HG02943 (cell line): ENCODE data around the gene MANBA.
"Not testable (repeated sequence)": the region's sequence is repeated elsewhere in the genome, so short reads cannot be mapped to it uniquely, and the experiment has no call there.

Source experiments
- ATAC-seq: cut with Tn5 transposase; IDR thresholded peaks from one replicate; pipeline ENCODE4 v1.9.1; 2021; ENCODE audit warnings: mild to moderate bottlenecking, low read depth, moderate library complexity; ENCODE audit not compliant: unreplicated experiment

The MANBA gene

GRCh38 chr4:102725229-102725628 is 35.5 kb downstream of the MANBA start:
- ATAC-seq, result no peak

- ATAC-seq, result no peak
Measured at GRCh38 chr4:102723511-102723910, 37.3 kb downstream of the MANBA start.

- no peak for ATAC-seq
Measured at GRCh38 chr4:102722740-102723139, 38.0 kb downstream of the MANBA start.

- ATAC-seq, result not testable (repeated sequence)
Measured at GRCh38 chr4:102718833-102719575, 41.8 kb downstream of the MANBA start.

GRCh38 chr4:102717448-102718092 is 43.2 kb downstream of the MANBA start:
- ATAC-seq, result peak; percentile 59

DNA sequence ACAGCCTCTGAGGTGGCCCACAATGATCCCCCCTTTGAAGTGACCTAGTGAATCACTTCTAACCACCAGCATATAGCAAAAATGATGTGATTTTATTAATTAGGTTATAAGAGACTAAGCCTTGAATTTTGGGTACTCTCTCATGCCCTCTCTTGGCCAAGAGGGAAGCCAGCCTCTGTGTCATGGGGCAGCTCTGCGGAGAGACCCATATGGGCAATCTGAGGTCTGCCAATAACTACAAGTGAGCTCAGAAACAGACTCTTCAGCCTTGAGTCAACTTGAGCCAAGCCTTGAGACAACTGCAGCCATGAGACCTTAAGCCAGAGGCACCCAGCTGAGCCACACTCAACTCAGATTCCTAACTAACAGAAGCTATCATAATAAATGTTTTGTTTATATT is 45.7 kb downstream of the MANBA start:
- ATAC-seq, result no peak

DNA sequence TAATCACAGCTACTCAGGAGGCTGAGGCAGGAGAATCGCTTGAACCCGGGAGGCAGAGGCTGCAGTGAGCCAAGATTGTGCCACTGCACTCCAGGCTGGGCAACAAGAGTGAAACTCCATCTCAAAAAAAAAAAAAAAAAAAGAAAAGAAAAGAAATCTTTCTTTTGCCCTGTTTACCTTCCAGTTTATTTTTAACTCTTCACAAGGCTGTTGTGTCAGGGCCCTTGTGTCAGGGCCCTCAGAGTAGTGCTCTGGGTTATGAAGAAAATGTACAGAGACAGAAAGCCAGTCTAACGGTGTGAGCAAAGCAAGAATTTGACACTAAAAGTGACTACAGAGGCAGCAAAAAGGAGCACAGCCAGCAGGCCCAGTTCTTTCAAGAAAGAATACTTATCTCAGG is 47.0 kb downstream of the MANBA start:
- ATAC-seq, result not testable (repeated sequence)

DNA sequence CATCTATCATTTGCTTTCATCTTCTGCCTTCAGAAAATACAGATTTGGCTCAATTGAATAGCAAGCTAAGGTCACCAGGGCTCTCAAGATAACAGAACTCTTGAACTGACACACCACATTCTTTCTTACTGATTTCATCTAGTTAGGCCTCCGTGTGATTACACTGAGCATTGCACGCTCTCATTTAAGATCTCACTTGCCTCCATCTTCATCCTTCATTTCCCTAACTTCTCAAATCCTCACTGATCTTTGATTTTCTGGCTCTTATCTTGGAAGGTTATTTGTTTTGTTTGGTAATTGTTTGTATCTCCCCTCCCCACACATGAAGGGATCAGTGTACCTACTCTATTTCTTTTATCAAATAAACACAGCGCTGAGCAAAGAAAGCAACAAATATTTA is 47.7 kb downstream of the MANBA start:
- no peak for ATAC-seq

DNA sequence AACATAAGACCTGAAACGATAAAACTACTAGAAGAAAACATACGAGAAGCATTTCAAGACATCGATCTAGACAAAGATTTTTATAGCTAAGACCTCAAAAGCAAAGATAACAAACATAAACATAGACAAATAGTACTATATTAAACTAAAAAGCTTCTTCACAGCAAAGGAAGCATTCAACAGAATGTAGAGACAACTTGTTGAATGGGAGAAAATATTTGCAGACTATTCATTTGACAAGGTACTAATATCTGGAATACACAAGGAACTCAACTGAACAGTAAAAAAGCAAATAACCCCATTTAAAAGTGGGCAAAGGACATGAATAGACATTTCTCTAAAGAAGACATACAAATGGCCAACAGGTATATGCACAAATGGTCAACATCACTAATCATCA is 49.8 kb downstream of the MANBA start:
- ATAC-seq, result no peak

DNA sequence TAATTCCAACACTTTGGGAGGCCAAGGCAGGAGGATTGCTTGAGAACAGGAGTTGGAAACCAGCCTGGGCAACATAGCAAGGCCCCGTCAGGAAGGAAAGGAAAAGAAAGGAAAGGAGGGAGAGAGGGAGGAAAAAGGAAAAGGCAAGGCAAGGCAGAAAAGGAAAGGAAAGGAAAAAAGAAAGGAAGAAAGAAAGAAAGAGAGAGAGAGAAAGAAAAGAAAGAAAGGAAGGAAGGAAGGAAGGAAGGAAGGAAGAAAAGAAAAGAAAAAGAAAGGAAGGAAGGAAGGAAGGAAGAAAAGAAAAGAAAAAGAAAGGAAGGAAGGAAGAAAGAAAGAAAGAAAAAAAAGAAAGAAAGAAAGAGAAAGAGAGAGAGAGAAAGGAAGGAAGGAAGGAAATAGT is 51.7 kb downstream of the MANBA start:
- not testable (repeated sequence) for ATAC-seq

GRCh38 chr4:102707150-102707549 is 53.6 kb downstream of the MANBA start:
- no peak for ATAC-seq

- ATAC-seq, result no peak
Measured at GRCh38 chr4:102705391-102705935, 55.3 kb downstream of the MANBA start.

DNA sequence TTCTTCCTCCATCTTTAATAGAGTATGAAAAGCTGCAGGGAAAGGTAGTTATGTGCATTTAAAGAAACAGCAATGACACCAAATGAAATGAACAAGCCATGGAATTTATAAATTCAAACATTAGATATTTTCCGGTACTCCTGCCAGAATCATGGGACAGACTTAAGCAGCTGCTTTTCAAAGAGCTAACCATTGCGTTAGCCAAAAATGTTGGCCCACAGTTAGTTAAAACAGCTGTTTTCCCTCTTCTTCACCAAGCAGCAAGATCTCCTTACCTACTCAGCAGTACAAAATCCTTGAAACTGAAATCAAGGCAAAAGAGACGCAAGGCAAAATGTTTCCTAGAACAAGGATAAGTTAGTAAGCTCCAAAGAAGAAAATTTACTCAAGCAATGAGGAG is 64.0 kb downstream of the MANBA start:
- no peak for ATAC-seq

GRCh38 chr4:102694791-102695190 is 66.0 kb downstream of the MANBA start:
- ATAC-seq, result no peak

GRCh38 chr4:102693861-102694260 is 66.9 kb downstream of the MANBA start:
- no peak for ATAC-seq

DNA sequence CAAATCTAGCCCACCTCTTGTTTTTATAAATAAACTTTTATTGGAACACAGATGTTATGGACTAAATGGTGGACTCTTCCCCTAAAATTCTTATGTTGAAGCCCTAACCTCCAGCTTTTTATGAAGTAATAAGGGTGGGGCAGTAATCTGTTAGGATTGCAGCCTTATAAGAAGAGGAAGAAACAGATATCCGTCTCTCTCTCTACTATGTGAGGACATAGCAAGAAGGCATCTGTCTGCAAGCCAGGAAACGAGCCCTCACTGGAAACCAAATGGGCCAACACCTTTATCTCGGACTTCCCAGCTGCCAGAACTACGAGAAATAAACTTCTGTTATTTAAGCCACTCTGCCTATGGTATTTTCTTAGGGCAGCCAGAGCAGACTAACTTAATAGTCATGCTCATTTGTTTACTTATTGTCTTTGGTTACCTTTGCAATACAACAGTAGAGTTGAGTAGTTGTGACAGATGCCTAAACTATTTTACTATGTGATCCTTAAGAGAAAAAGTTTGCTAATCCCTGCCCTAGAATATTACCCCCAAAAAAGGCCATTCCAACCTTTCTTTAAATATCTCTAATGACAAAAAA is 67.4 kb downstream of the MANBA start:
- no peak for ATAC-seq

GRCh38 chr4:102692474-102692873 is 68.3 kb downstream of the MANBA start:
- ATAC-seq, result no peak

- ATAC-seq, result peak; percentile 27
Measured at GRCh38 chr4:102687982-102688433, 72.8 kb downstream of the MANBA start.

- ATAC-seq, result peak; percentile 95
Measured at GRCh38 chr4:102687373-102687981, 73.3 kb downstream of the MANBA start.

DNA sequence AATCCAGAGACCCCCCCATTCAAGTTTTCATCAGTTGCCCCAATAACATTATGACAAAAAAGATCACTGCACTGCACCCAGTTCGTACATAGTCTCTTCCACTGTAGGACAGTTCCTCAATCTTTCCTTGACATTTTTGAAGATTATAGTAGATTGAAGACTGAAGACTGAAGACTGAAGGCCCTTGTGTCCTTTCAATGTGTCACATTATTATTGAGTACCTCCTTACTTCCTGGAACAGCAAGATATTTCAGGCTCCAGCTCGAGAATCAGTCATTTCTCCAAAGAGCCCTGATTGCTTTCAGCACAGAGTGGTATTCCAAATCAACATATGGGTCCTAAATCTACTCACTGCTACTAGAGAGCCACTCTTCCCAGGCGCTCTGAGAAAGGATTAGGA is 75.0 kb downstream of the MANBA start:
- no peak for ATAC-seq

- ATAC-seq, result no peak
Measured at GRCh38 chr4:102684610-102685052, 76.1 kb downstream of the MANBA start.
